ENCODE results near the gene TTC8. TPM values are rescaled to one million over a fixed set of nuclear protein-coding genes. Genes with fewer than 3 reads are reported as not detected.
"Not testable (repeated sequence)": the region's sequence is repeated elsewhere in the genome, so short reads cannot be mapped to it uniquely, and the experiment has no call there.

The TTC8 gene
- total RNA-seq, 1 donor from 2014 or later, result 9.0 TPM

GRCh38 chr14:88848571-88848970 lies 24.1 kb downstream of the TTC8 start:
- no peak overlapping the region for H3K4me3 ChIP-seq (ENCODE audit: low read depth, low read length)
- H3K27me3 ChIP-seq (ENCODE audit: control insufficient read depth, insufficient read depth, low read length), result no peaks in the 10 kb centered on the region
- no peak for FAIRE-seq
- TF ChIP-seq, protein P1, sequence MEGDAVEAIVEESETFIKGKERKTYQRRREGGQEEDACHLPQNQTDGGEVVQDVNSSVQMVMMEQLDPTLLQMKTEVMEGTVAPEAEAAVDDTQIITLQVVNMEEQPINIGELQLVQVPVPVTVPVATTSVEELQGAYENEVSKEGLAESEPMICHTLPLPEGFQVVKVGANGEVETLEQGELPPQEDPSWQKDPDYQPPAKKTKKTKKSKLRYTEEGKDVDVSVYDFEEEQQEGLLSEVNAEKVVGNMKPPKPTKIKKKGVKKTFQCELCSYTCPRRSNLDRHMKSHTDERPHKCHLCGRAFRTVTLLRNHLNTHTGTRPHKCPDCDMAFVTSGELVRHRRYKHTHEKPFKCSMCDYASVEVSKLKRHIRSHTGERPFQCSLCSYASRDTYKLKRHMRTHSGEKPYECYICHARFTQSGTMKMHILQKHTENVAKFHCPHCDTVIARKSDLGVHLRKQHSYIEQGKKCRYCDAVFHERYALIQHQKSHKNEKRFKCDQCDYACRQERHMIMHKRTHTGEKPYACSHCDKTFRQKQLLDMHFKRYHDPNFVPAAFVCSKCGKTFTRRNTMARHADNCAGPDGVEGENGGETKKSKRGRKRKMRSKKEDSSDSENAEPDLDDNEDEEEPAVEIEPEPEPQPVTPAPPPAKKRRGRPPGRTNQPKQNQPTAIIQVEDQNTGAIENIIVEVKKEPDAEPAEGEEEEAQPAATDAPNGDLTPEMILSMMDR (IDR thresholded peaks at IDR 0.05; ENCODE audit: insufficient read depth, low read length, severe bottlenecking), result no peak
- no peaks in the 10 kb centered on the region for H3K36me3 ChIP-seq (ENCODE audit: control insufficient read depth, insufficient read depth, low read length)
- DNase-seq (ENCODE audit: low read depth), result peak; percentile 53

DNA sequence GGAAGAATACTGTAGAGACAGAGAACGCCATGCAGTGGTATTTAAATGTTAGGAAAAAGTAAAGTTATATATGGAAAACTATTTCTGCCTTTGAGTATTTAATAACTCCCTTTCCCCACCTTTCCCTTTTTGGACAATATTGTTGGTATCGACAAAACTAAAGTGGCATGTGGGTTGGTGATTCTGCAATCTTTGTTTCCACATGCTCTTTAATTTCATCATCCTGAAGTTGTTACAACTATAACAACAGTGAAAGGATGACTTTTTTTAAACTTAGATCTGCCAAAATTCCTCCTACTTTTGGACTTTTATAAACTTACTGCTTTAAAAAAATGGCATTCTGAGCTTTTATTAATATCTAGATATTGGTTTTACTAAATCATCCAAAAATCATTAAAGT lies 25.3 kb downstream of the TTC8 start:
- H3K27me3 ChIP-seq (ENCODE audit: control insufficient read depth, insufficient read depth, low read length), result no peaks in the 10 kb centered on the region
- no peak for FAIRE-seq
- DNase-seq (ENCODE audit: low read depth), result no peak
- no peak overlapping the region for H3K4me3 ChIP-seq (ENCODE audit: low read depth, low read length)
- H3K36me3 ChIP-seq (ENCODE audit: control insufficient read depth, insufficient read depth, low read length), result no peaks in the 10 kb centered on the region
- TF ChIP-seq, protein P1 (IDR thresholded peaks at IDR 0.05; ENCODE audit: insufficient read depth, low read length, severe bottlenecking), result no peak

DNA sequence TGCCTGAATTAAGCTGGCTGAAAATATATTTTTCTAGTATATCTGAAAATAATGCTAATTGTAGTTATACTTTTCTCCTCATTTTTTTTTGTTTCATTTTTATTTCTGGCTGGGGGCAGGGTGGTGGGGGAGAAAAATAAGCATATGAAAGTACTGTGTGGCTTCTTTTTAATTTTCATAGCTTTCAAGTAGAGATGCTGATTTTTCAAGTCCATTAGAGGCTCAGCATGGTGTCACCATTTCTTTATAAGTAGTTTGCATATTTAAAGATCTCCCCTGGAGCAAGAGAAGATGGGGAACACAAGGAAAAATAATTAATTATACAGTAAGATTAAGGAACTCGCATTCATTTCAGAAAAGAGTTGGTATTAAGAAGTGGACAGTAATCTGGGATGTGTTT lies 27.1 kb downstream of the TTC8 start:
- Histone ChIP-seq H3K36me3 (ENCODE audit: control insufficient read depth, insufficient read depth, low read length) (no peaks in the 10 kb centered on the region), H3K27me3 (ENCODE audit: control insufficient read depth, insufficient read depth, low read length) (no peaks in the 10 kb centered on the region), H3K4me3 (ENCODE audit: low read depth, low read length) (no peak overlapping the region)
- FAIRE-seq (no peak), DNase-seq (ENCODE audit: low read depth) (no peak)
- TF ChIP-seq, protein P1 (IDR thresholded peaks at IDR 0.05; ENCODE audit: insufficient read depth, low read length, severe bottlenecking), result no peak

GRCh38 chr14:88852632-88853031 lies 28.2 kb downstream of the TTC8 start:
- TF ChIP-seq, protein P1 (IDR thresholded peaks at IDR 0.05; ENCODE audit: insufficient read depth, low read length, severe bottlenecking), result no peak
- Histone ChIP-seq H3K27me3 (ENCODE audit: control insufficient read depth, insufficient read depth, low read length) (no peaks in the 10 kb centered on the region), H3K36me3 (ENCODE audit: control insufficient read depth, insufficient read depth, low read length) (no peaks in the 10 kb centered on the region), H3K4me3 (ENCODE audit: low read depth, low read length) (no peak overlapping the region)
- no peak for FAIRE-seq
- DNase-seq (ENCODE audit: low read depth), result no peak

DNA sequence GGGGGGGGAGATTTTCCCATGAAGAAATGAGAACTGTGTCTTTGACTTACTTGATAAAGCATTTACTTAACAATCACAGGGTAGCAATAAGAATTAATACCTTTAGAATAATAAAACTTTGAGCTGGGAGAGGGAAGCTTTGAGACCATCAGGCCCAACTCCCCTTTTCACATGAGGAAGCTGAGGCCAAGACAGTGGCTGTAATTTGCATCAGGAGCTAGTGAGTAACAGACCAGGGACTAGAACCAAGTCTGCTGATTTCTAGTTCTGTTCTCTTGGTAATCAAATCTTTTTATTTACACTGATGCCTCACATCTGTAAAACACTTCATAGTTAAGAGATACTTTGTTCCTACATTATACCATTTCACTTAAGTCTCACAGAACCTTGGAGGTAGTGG lies 28.7 kb downstream of the TTC8 start:
- TF ChIP-seq, protein P1 (IDR thresholded peaks at IDR 0.05; ENCODE audit: insufficient read depth, low read length, severe bottlenecking), result no peak
- no peaks in the 10 kb centered on the region for H3K27me3 ChIP-seq (ENCODE audit: control insufficient read depth, insufficient read depth, low read length)
- DNase-seq (ENCODE audit: low read depth) (no peak), FAIRE-seq (no peak)
- no peaks in the 10 kb centered on the region for H3K36me3 ChIP-seq (ENCODE audit: control insufficient read depth, insufficient read depth, low read length)
- no peak overlapping the region for H3K4me3 ChIP-seq (ENCODE audit: low read depth, low read length)

GRCh38 chr14:88856786-88857366 lies 32.4 kb downstream of the TTC8 start:
- Histone ChIP-seq H3K27me3 (ENCODE audit: control insufficient read depth, insufficient read depth, low read length) (no peaks in the 10 kb centered on the region), H3K4me3 (ENCODE audit: low read depth, low read length) (no peak overlapping the region), H3K36me3 (ENCODE audit: control insufficient read depth, insufficient read depth, low read length) (no peaks in the 10 kb centered on the region)
- TF ChIP-seq, protein P1 (IDR thresholded peaks at IDR 0.05; ENCODE audit: insufficient read depth, low read length, severe bottlenecking), result no peak
- DNase-seq (ENCODE audit: low read depth), result no peak
- FAIRE-seq, result no peak

GRCh38 chr14:88857861-88858260 lies 33.4 kb downstream of the TTC8 start:
- H3K36me3 ChIP-seq (ENCODE audit: control insufficient read depth, insufficient read depth, low read length); H3K27me3 ChIP-seq (ENCODE audit: control insufficient read depth, insufficient read depth, low read length); FAIRE-seq; H3K4me3 ChIP-seq (ENCODE audit: low read depth, low read length); DNase-seq (ENCODE audit: low read depth): not testable (repeated sequence)

DNA sequence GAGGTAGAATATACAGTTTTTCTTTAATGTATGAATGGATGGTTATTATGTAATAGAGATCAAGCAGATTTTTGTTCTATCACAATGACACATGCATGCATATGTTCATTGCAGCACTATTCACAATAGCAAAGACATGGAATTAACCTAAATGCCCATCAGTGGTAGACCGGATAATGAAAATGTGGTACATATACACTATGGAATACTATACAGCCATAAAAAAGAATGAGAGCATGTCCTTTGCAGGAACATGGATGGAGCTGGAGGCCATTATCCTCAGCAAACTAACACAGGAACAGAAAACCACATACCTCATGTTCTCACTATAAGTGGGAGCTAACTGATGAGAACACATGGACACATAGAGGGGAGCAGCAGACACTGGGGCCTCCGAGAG lies 34.7 kb downstream of the TTC8 start:
- not testable (repeated sequence) for H3K27me3 ChIP-seq (ENCODE audit: control insufficient read depth, insufficient read depth, low read length); H3K4me3 ChIP-seq (ENCODE audit: low read depth, low read length); DNase-seq (ENCODE audit: low read depth); FAIRE-seq; H3K36me3 ChIP-seq (ENCODE audit: control insufficient read depth, insufficient read depth, low read length)

Data from bronchial epithelial cell (primary cell).